GM19023 (cell line): ENCODE results near the gene BRMS1L.
"Not testable (repeated sequence)": the region's sequence is repeated elsewhere in the genome, so short reads cannot be mapped to it uniquely, and the experiment has no call there.

ENCODE experiments used
- ATAC-seq: cut with Tn5 transposase; IDR thresholded peaks from one replicate; pipeline ENCODE4 v1.9.1; 2021; ENCODE audit warnings: mild to moderate bottlenecking, moderate library complexity; ENCODE audit not compliant: unreplicated experiment

BRMS1L gene

GRCh38 chr14:35826218-35826951, at the start of gene BRMS1L:
BRMS1L (plus strand) TSS chr14:35826338; CDS start chr14:35826517, 179 bp downstream.
- ATAC-seq, result peak; percentile 95

- no peak for ATAC-seq
Observed at GRCh38 chr14:35776823-35777222, 49.3 kb upstream of the BRMS1L start.

- not testable (repeated sequence) for ATAC-seq
Observed at GRCh38 chr14:35777550-35777949, 48.6 kb upstream of the BRMS1L start.

- ATAC-seq, result no peak
Observed at GRCh38 chr14:35779368-35779767, 46.8 kb upstream of the BRMS1L start.

- ATAC-seq, result no peak
Observed at GRCh38 chr14:35783699-35784098, 42.4 kb upstream of the BRMS1L start.

- ATAC-seq, result no peak
Observed at GRCh38 chr14:35786856-35787255, 39.3 kb upstream of the BRMS1L start.

- ATAC-seq, result no peak
Observed at GRCh38 chr14:35789651-35790050, 36.5 kb upstream of the BRMS1L start.

- no peak for ATAC-seq
Observed at GRCh38 chr14:35797796-35798195, 28.3 kb upstream of the BRMS1L start.

- no peak for ATAC-seq
Observed at GRCh38 chr14:35806006-35806907, 19.9 kb upstream of the BRMS1L start.

GRCh38 chr14:35807131-35807961, 18.8 kb upstream of the BRMS1L start:
- ATAC-seq, result no peak

- ATAC-seq, result no peak
Observed at GRCh38 chr14:35808076-35808637, 18.0 kb upstream of the BRMS1L start.

- ATAC-seq, result peak; percentile 96
Observed at GRCh38 chr14:35808638-35809563, 17.2 kb upstream of the BRMS1L start, which contains the start of gene RALGAPA1. RALGAPA1 (minus strand) TSS chr14:35809295; CDS start chr14:35808835, 460 bp downstream.

- ATAC-seq, result no peak
Observed at GRCh38 chr14:35809597-35809996, 16.5 kb upstream of the BRMS1L start.

GRCh38 chr14:35810963-35811362, 15.2 kb upstream of the BRMS1L start:
- no peak for ATAC-seq

GRCh38 chr14:35814371-35815005, 11.7 kb upstream of the BRMS1L start:
- ATAC-seq, result peak; percentile 86

GRCh38 chr14:35818346-35819115, 7.6 kb upstream of the BRMS1L start:
- no peak for ATAC-seq

- ATAC-seq, result no peak
Observed at GRCh38 chr14:35819591-35820540, 6.3 kb upstream of the BRMS1L start.
